OCI-LY7 (cell line): Measurements from ENCODE around the gene ZNF469. TPM values are rescaled to one million over a fixed set of nuclear protein-coding genes. Genes with fewer than 3 reads are reported as not detected.

Source experiments
- BruUV-seq: library from RNA; stranded (reverse); fragments of 400-500 nt; replicated peaks from 2 replicates; lab custom pipeline; 2021; lab: Mats Ljungman, UMichigan
- CTCF ChIA-PET: fragments of 300-600 bp; sonication (Branson Sonifier 250); formaldehyde crosslinking; loops from one replicate; lab custom pipeline; 2022; ENCODE audit warnings: antibody characterized with exemption; ENCODE audit not compliant: unreplicated experiment; lab: Charles Lee
- POLR2A ChIA-PET: fragments of 300-600 bp; sonication (Branson Sonifier 250); formaldehyde crosslinking; loops from one replicate; lab custom pipeline; 2022; ENCODE audit warnings: antibody characterized with exemption; lab: Charles Lee
- DNase-seq: peaks from one replicate; pipeline ENCODE4 v3.0.0-alpha.2; 2015; ENCODE audit warnings: low spot score
- H2AFZ ChIP-seq: fragments of 200-600 bp; sonication (generic), shearing (Covaris generic); 2 replicates; pipeline ENCODE4 v1.6.1; 2014; ENCODE audit warnings: mild to moderate bottlenecking, antibody characterized with exemption, low read length, moderate library complexity
- H3K27ac ChIP-seq: fragments of 200-600 bp; sonication (generic); 2 replicates; pipeline ENCODE4 v1.5.1; 2014; ENCODE audit warnings: mixed run types, low read depth, mild to moderate bottlenecking, moderate library complexity, low read length, inconsistent platforms; ENCODE audit not compliant: poor library complexity, severe bottlenecking
- H3K36me3 ChIP-seq: fragments of 200-600 bp; sonication (generic); 2 replicates; pipeline ENCODE4 v1.6.1; 2014; ENCODE audit warnings: mild to moderate bottlenecking, antibody characterized with exemption, low read length, moderate library complexity, mixed read lengths; ENCODE audit not compliant: insufficient read depth
- H3K4me1 ChIP-seq: fragments of 200-600 bp; sonication (generic); 2 replicates; pipeline ENCODE4 v1.5.1; 2014; ENCODE audit warnings: mild to moderate bottlenecking, low read length; ENCODE audit not compliant: insufficient read depth, poor library complexity, severe bottlenecking
- H3K4me2 ChIP-seq: fragments of 200-600 bp; sonication (generic); 2 replicates; pipeline ENCODE4 v1.6.1; 2014; ENCODE audit warnings: mild to moderate bottlenecking, low read length
- H3K4me3 ChIP-seq: fragments of 200-600 bp; sonication (generic); 2 replicates; pipeline ENCODE4 v1.5.1; 2014; ENCODE audit warnings: mild to moderate bottlenecking, low read depth, low read length; ENCODE audit not compliant: poor library complexity, severe bottlenecking
- H3K79me2 ChIP-seq: fragments of 200-600 bp; sonication (generic); 2 replicates; pipeline ENCODE4 v1.6.1; 2016; ENCODE audit warnings: low read depth, mild to moderate bottlenecking, low read length, moderate library complexity, mixed read lengths; ENCODE audit not compliant: insufficient read depth
- H3K9me2 ChIP-seq: fragments of 200-600 bp; sonication (generic); 2 replicates; pipeline ENCODE4 v1.6.1; 2016; ENCODE audit warnings: mild to moderate bottlenecking, low read length, mixed read lengths; ENCODE audit not compliant: insufficient read depth
- H3K9me3 ChIP-seq: fragments of 200-600 bp; sonication (generic); 2 replicates; pipeline ENCODE4 v1.6.1; 2014; ENCODE audit warnings: mild to moderate bottlenecking, mixed run types, low read length, mixed read lengths
- H4K20me1 ChIP-seq: fragments of 200-600 bp; sonication (generic); 2 replicates; pipeline ENCODE4 v1.6.1; 2014; ENCODE audit warnings: mild to moderate bottlenecking, antibody characterized with exemption, low read length, moderate library complexity, mixed read lengths; ENCODE audit not compliant: insufficient read depth
- CTCF ChIP-seq: fragments of 200-600 bp; sonication (generic); conservative IDR thresholded peaks from 2 replicates; pipeline ENCODE4 v1.5.1; 2014; ENCODE audit warnings: mild to moderate bottlenecking, antibody characterized with exemption, low read length, moderate library complexity, mixed read lengths
- EZH2phosphoT487 ChIP-seq: fragments of 200-600 bp; sonication (generic); IDR thresholded peaks from 2 replicates; pipeline ENCODE4 v1.6.1; 2018; ENCODE audit warnings: low read depth, borderline replicate concordance, mild to moderate bottlenecking, mixed run types, antibody characterized with exemption, low read length, moderate library complexity, mixed read lengths
- intact Hi-C: fragments of 100-400 bp; cut with micrococcal nuclease; formaldehyde crosslinking; loops from one replicate; pipeline ENCODE4 v1.10.0; 2022; ENCODE audit not compliant: unreplicated experiment
- total RNA-seq, 2 experiments: library from RNA; depleted of rRNA in 1 of 2; stranded (reverse); fragments of >200 nt in 1 of 2; shearing (Covaris generic) in 1 of 2; gene quantifications; 2 replicates each; pipeline ENCODE4 v1.2.3, GENCODE V29; 2014 to 2022

Gene ZNF469
- total RNA-seq, 2 experiments from 2014 or later: under 0.01 TPM; not detected in 1

- Histone ChIP-seq H3K27ac (no peak overlapping the region), H3K9me2 (no peaks in the 10 kb centered on the region), H4K20me1 (no peaks in the 10 kb centered on the region), H2AFZ (no peak overlapping the region), H3K4me2 (no peak overlapping the region), H3K36me3 (no peaks in the 10 kb centered on the region), H3K4me1 (no peaks in the 10 kb centered on the region), H3K79me2 (no peaks in the 10 kb centered on the region), H3K4me3 (no peak overlapping the region), H3K9me3 (no peaks in the 10 kb centered on the region)
- CTCF ChIA-PET: interaction anchor here (0.6 kb wide), 1 partner anchor 134 kb away, joined by 4 read pairs; no protein-coding TSS in a partner anchor
- intact Hi-C loops: no loop called here
- DNase-seq: no peak
- POLR2A ChIA-PET: no interaction called here
- no TSS peak for BruUV-seq
- no peak for TF ChIP-seq CTCF
- TF ChIP-seq EZH2phosphoT487: no peak
Measured at GRCh38 chr16:88424587-88425235, 42.0 kb downstream of the ZNF469 start.

DNA sequence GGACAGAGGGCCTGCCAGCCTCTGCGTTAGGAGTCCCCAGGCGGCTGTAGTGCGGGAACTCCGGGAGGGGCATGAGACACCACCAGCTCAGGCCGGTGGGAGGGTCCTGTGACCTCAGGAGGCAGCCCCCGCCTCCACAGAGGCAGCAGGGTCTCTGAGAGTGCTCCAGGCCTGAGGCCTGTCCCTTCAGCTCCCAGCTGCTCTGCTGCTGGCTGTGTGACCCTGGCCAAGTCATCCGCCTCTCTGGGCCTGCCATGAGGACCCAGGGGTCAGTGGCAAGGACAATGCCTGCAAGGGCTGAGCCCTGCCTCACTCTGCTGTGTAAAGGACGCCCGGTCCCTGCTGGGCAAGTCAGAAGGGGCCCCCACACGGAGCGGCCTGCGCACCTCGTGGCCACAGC lies 43.3 kb downstream of the ZNF469 start:
- no TSS peak for BruUV-seq
- no peak overlapping the region for H2AFZ ChIP-seq
- H3K9me2 ChIP-seq: no peaks in the 10 kb centered on the region
- H3K27ac ChIP-seq: no peak overlapping the region
- intact Hi-C loops: no loop called here
- ChIA-PET CTCF (no interaction called here), POLR2A (no interaction called here)
- H3K4me2 ChIP-seq: no peak overlapping the region
- H3K9me3 ChIP-seq: no peaks in the 10 kb centered on the region
- H3K4me1 ChIP-seq: no peaks in the 10 kb centered on the region
- no peak for TF ChIP-seq CTCF
- no peak for TF ChIP-seq EZH2phosphoT487
- H3K36me3 ChIP-seq: no peaks in the 10 kb centered on the region
- H3K4me3 ChIP-seq: no peak overlapping the region
- no peaks in the 10 kb centered on the region for H4K20me1 ChIP-seq
- DNase-seq: no peak
- H3K79me2 ChIP-seq: no peaks in the 10 kb centered on the region

DNA sequence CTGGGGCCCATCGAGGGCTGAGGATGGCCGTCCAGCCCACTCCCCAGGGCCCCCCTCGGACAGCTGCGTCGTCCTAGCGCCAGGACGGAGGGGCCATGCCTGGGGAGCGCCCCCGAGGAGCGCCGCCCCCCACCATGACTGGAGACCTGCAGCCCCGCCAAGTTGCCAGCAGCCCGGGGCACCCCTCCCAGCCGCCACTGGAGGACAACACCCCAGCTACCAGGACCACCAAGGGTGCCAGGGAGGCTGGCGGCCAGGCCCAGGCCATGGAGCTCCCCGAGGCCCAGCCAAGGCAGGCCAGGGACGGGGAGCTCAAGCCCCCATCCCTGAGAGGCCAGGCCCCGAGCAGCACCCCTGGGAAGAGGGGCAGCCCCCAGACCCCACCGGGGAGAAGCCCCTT lies 44.6 kb downstream of the ZNF469 start:
- POLR2A ChIA-PET: no interaction called here
- H2AFZ ChIP-seq: no peak overlapping the region
- H3K9me2 ChIP-seq: no peaks in the 10 kb centered on the region
- no peak overlapping the region for H3K27ac ChIP-seq
- H4K20me1 ChIP-seq: no peaks in the 10 kb centered on the region
- no peak overlapping the region for H3K4me2 ChIP-seq
- CTCF ChIA-PET: no interaction called here
- TF ChIP-seq CTCF (no peak), EZH2phosphoT487 (no peak)
- H3K4me1 ChIP-seq: no peaks in the 10 kb centered on the region
- H3K36me3 ChIP-seq: no peaks in the 10 kb centered on the region
- intact Hi-C loops: no loop called here
- no peak for DNase-seq
- H3K79me2 ChIP-seq: no peaks in the 10 kb centered on the region
- no peaks in the 10 kb centered on the region for H3K9me3 ChIP-seq
- H3K4me3 ChIP-seq: no peak overlapping the region
- no TSS peak for BruUV-seq
